WTC11 (cell line): ENCODE measurements around the gene RBM39. TPM values are rescaled to one million over a fixed set of nuclear protein-coding genes. Genes with fewer than 3 reads are reported as not detected.

Experiments used
- ATAC-seq: fragments of 200-7000 bp; cut with Tn5 transposase; 2 replicates; pipeline ENCODE4 v1.10.0; 2021; ENCODE audit warnings: mild to moderate bottlenecking, moderate library complexity
- CTCF ChIA-PET: fragments of 300-600 bp; sonication (Branson Sonifier 250); formaldehyde crosslinking; loops from one replicate; lab custom pipeline; 2021; ENCODE audit warnings: antibody characterized with exemption; lab: Charles Lee
- POLR2A ChIA-PET: fragments of 350-600 bp; sonication (Branson Sonifier 250); formaldehyde crosslinking; loops from one replicate; lab custom pipeline; 2021; ENCODE audit warnings: antibody characterized with exemption; lab: Charles Lee
- DNase-seq: peaks from one replicate; pipeline ENCODE4 v3.0.0; 2021; ENCODE audit warnings: low spot score
- H3K27ac Mint-ChIP-seq: 2 replicates; pipeline ENCODE4 v1.8.0; 2021; ENCODE audit warnings: mixed read lengths
- H3K27me3 Mint-ChIP-seq: 2 replicates; pipeline ENCODE4 v1.8.0; 2021; ENCODE audit warnings: low read depth, mild to moderate bottlenecking, moderate library complexity, mixed read lengths
- H3K36me3 Mint-ChIP-seq: 2 replicates; pipeline ENCODE4 v1.8.0; 2021; ENCODE audit warnings: mixed read lengths
- H3K4me1 Mint-ChIP-seq: 2 replicates; pipeline ENCODE4 v1.8.0; 2022; ENCODE audit warnings: mixed read lengths
- H3K4me3 Mint-ChIP-seq: 2 replicates; pipeline ENCODE4 v1.8.0; 2021; ENCODE audit warnings: mild to moderate bottlenecking, moderate library complexity, mixed read lengths
- H3K9me3 Mint-ChIP-seq: 2 replicates; pipeline ENCODE4 v1.8.0; 2021; ENCODE audit warnings: mixed read lengths
- ATF1 ChIP-seq: sonication (generic); formaldehyde crosslinking; IDR thresholded peaks from 2 replicates; pipeline ENCODE4 v1.8.1; 2023; ENCODE audit warnings: mild to moderate bottlenecking, moderate library complexity, missing genetic modification reagents
- CREB1 ChIP-seq: sonication (generic); formaldehyde crosslinking; IDR thresholded peaks from 2 replicates; pipeline ENCODE4 v1.8.0; 2023; ENCODE audit warnings: mild to moderate bottlenecking, missing genetic modification reagents
- ETV6 ChIP-seq: sonication (generic); formaldehyde crosslinking; IDR thresholded peaks from 2 replicates; pipeline ENCODE4 v1.8.1; 2022; ENCODE audit warnings: mild to moderate bottlenecking, missing genetic modification reagents
- IRF2 ChIP-seq: sonication (generic); formaldehyde crosslinking; IDR thresholded peaks from 2 replicates; pipeline ENCODE4 v1.8.0; 2022; ENCODE audit warnings: low read depth, missing genetic modification reagents, borderline replicate concordance
- JUN ChIP-seq: sonication (generic); formaldehyde crosslinking; IDR thresholded peaks from 2 replicates; pipeline ENCODE4 v1.8.0; 2023; ENCODE audit warnings: mild to moderate bottlenecking, missing genetic modification reagents
- NFE2L1 ChIP-seq: sonication (generic); formaldehyde crosslinking; IDR thresholded peaks from 2 replicates; pipeline ENCODE4 v1.8.1; 2023; ENCODE audit warnings: missing genetic modification reagents
- NFYB ChIP-seq: sonication (generic); formaldehyde crosslinking; conservative IDR thresholded peaks from 2 replicates; pipeline ENCODE4 v1.8.0; 2022; ENCODE audit warnings: low read depth, missing genetic modification reagents
- OVOL2 ChIP-seq: fragments of 250-450 bp; sonication (Bioruptor Pico); IDR thresholded peaks from 2 replicates; pipeline ENCODE4 v1.9.0; 2021; ENCODE audit warnings: mild to moderate bottlenecking, borderline replicate concordance
- SMAD4 ChIP-seq: sonication (generic); formaldehyde crosslinking; IDR thresholded peaks from 2 replicates; pipeline ENCODE4 v1.8.0; 2022; ENCODE audit warnings: mild to moderate bottlenecking, missing genetic modification reagents
- TEAD1 ChIP-seq: sonication (generic); formaldehyde crosslinking; IDR thresholded peaks from 2 replicates; pipeline ENCODE4 v1.8.0; 2022; ENCODE audit warnings: mild to moderate bottlenecking, missing genetic modification reagents
- TP53 ChIP-seq: sonication (generic); formaldehyde crosslinking; IDR thresholded peaks from 2 replicates; pipeline ENCODE4 v1.8.1; 2023; ENCODE audit warnings: mild to moderate bottlenecking, missing genetic modification reagents
- ZBTB21 ChIP-seq: sonication (generic); formaldehyde crosslinking; IDR thresholded peaks from 2 replicates; pipeline ENCODE4 v1.8.1; 2023; ENCODE audit warnings: mild to moderate bottlenecking, missing genetic modification reagents, borderline replicate concordance
- ZMAT4 ChIP-seq: fragments of 250-450 bp; sonication (Bioruptor Pico); IDR thresholded peaks from 2 replicates; pipeline ENCODE4 v1.9.0; 2021; ENCODE audit warnings: mild to moderate bottlenecking
- ZNF219 ChIP-seq: sonication (generic); formaldehyde crosslinking; IDR thresholded peaks from 2 replicates; pipeline ENCODE4 v1.8.0; 2023; ENCODE audit warnings: missing genetic modification reagents, mild to moderate bottlenecking, borderline replicate concordance
- ZNF263 ChIP-seq: sonication (generic); formaldehyde crosslinking; IDR thresholded peaks from 2 replicates; pipeline ENCODE4 v1.8.1; 2022; ENCODE audit warnings: low read depth, mild to moderate bottlenecking, moderate library complexity, missing genetic modification reagents
- ZNF396 ChIP-seq: fragments of 250-450 bp; sonication (Bioruptor Pico); IDR thresholded peaks from 2 replicates; pipeline ENCODE4 v1.8.0; 2021; ENCODE audit warnings: mild to moderate bottlenecking, moderate library complexity, borderline replicate concordance
- ZNF423 ChIP-seq: fragments of 250-450 bp; sonication (Bioruptor Pico); IDR thresholded peaks from 2 replicates; pipeline ENCODE4 v2.1.2; 2022; ENCODE audit warnings: mild to moderate bottlenecking, moderate library complexity
- ZNF532 ChIP-seq: fragments of 250-450 bp; sonication (Bioruptor Pico); IDR thresholded peaks from 2 replicates; pipeline ENCODE4 v1.9.0; 2021; ENCODE audit warnings: mild to moderate bottlenecking, borderline replicate concordance
- total RNA-seq: library from RNA; stranded (reverse); gene quantifications from 3 replicates; pipeline ENCODE4 v1.2.3, GENCODE V29; 2021
- TF ChIP-seq, protein P1 (sequence below): fragments of 250-450 bp; sonication (Bioruptor Pico); conservative IDR thresholded peaks from 2 replicates; pipeline ENCODE4 v1.9.0; 2021; ENCODE audit warnings: mild to moderate bottlenecking
- TF ChIP-seq, protein P2 (sequence below): fragments of 250-450 bp; sonication (Bioruptor Pico); IDR thresholded peaks from 2 replicates; pipeline ENCODE4 v2.1.2; 2022; ENCODE audit warnings: mild to moderate bottlenecking, moderate library complexity
- TF ChIP-seq, protein P3 (sequence below): fragments of 250-450 bp; sonication (Bioruptor Pico); IDR thresholded peaks from 2 replicates; pipeline ENCODE4 v1.8.0; 2021; ENCODE audit warnings: mild to moderate bottlenecking
- TF ChIP-seq, protein P4 (sequence below): sonication (generic); formaldehyde crosslinking; conservative IDR thresholded peaks from 2 replicates; pipeline ENCODE4 v1.8.1; 2023; ENCODE audit warnings: mild to moderate bottlenecking, low read depth, missing genetic modification reagents, moderate library complexity

RBM39 gene
- total RNA-seq, 1 experiment from 2014 or later = 231 TPM

GRCh38 chr20:35699127-35699956 lies 42.7 kb downstream of the RBM39 start, which contains the start of the genes NFS1 and ROMO1:
NFS1 (minus strand) TSS chr20:35699352; CDS start chr20:35699288, 64 bp downstream.
ROMO1 (plus strand) TSS chr20:35699405; CDS start chr20:35699633, 228 bp downstream.
- Mint-ChIP-seq H3K27ac (peak within 1 kb of the TSS; percentile 96), H3K4me3 (peak within 1 kb of the TSS; percentile 93), H3K9me3 (no peaks in the 10 kb centered on the region), H3K36me3 (peaks cover 27% of the 10 kb centered on the region), H3K27me3 (no peaks in the 10 kb centered on the region), H3K4me1 (peaks cover 19% of the 10 kb centered on the region)
- CTCF ChIA-PET = interaction anchor here (0.6 to 1.5 kb wide), 4 partner anchors 20 to 874 kb away, joined by 3 to 5 read pairs (median 3); partner anchors contain the start of genes RBM39 and TGIF2
- POLR2A ChIA-PET = interaction anchor here (0.9 to 1.7 kb wide), 6 partner anchors 43 to 255 kb away, joined by 3 to 6 read pairs (median 4); partner anchors contain the start of genes ERGIC3, RBM39, SCAND1 and SPAG4
- DNase-seq (peak; percentile 85), ATAC-seq (peak; percentile 86)
- TF ChIP-seq ZNF423 (CRISPR knock-in tag) (no peak), ZNF219 (CRISPR knock-in tag) (no peak), JUN (CRISPR knock-in tag) (0 out of 2 replicates have a peak, but pooled peaks have one; percentile 8), ZNF263 (no peak), SMAD4 (CRISPR knock-in tag) (no peak; the same call in 1 of the 2 replicates), ZNF532 (CRISPR knock-in tag) (no peak), TP53 (CRISPR knock-in tag) (peak; percentile 87), CREB1 (CRISPR knock-in tag) (no peak), OVOL2 (no peak), IRF2 (CRISPR knock-in tag) (no peak), ATF1 (CRISPR knock-in tag) (no peak), NFYB (no peak), TEAD1 (CRISPR knock-in tag) (no peak), ETV6 (peak; percentile 87; the same call in 1 of the 2 replicates), ZMAT4 (CRISPR knock-in tag) (no peak), ZNF396 (no peak), ZBTB21 (peak; percentile 90), NFE2L1 (CRISPR knock-in tag) (peak; percentile 74; the same call in 1 of the 2 replicates)
- TF ChIP-seq, protein P1, sequence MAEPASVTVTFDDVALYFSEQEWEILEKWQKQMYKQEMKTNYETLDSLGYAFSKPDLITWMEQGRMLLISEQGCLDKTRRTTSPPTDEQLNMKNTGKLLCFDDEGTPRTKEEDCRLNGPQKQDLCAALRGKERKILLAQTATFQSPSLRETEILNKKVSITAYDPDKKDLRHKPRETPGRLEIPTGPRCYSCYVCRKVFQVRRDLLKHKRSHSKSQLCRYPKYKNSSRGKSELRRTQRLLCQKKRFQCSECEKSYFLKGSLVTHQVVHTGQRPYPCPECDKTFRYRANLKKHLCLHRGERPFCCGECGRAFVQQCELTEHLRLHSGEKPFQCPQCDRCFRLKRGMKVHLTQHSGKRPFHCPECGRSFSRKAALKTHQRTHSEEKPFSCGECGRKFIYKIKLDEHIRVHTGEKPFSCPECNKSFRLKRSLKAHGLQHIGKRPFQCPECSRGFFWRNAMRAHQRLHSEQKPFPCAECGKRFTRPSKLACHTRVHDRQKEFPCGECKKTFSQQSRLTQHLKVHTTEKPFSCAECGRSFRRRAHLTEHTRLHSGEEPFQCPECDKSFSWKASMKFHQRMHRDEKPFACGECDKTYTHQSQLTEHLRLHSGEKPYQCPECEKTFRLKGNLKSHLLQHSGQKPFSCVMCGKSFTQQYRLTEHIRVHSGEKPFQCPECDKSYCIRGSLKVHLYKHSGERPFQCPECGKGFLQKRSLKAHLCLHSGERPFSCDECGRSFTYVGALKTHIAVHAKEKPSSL (CRISPR knock-in tag) = no peak
- TF ChIP-seq, protein P2, sequence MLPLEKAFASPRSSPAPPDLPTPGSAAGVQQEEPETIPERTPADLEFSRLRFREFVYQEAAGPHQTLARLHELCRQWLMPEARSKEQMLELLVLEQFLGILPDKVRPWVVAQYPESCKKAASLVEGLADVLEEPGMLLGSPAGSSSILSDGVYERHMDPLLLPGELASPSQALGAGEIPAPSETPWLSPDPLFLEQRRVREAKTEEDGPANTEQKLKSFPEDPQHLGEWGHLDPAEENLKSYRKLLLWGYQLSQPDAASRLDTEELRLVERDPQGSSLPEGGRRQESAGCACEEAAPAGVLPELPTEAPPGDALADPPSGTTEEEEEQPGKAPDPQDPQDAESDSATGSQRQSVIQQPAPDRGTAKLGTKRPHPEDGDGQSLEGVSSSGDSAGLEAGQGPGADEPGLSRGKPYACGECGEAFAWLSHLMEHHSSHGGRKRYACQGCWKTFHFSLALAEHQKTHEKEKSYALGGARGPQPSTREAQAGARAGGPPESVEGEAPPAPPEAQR = no peak
- TF ChIP-seq, protein P3, sequence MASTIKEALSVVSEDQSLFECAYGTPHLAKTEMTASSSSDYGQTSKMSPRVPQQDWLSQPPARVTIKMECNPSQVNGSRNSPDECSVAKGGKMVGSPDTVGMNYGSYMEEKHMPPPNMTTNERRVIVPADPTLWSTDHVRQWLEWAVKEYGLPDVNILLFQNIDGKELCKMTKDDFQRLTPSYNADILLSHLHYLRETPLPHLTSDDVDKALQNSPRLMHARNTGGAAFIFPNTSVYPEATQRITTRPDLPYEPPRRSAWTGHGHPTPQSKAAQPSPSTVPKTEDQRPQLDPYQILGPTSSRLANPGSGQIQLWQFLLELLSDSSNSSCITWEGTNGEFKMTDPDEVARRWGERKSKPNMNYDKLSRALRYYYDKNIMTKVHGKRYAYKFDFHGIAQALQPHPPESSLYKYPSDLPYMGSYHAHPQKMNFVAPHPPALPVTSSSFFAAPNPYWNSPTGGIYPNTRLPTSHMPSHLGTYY (CRISPR knock-in tag) = no peak
- TF ChIP-seq, protein P4, sequence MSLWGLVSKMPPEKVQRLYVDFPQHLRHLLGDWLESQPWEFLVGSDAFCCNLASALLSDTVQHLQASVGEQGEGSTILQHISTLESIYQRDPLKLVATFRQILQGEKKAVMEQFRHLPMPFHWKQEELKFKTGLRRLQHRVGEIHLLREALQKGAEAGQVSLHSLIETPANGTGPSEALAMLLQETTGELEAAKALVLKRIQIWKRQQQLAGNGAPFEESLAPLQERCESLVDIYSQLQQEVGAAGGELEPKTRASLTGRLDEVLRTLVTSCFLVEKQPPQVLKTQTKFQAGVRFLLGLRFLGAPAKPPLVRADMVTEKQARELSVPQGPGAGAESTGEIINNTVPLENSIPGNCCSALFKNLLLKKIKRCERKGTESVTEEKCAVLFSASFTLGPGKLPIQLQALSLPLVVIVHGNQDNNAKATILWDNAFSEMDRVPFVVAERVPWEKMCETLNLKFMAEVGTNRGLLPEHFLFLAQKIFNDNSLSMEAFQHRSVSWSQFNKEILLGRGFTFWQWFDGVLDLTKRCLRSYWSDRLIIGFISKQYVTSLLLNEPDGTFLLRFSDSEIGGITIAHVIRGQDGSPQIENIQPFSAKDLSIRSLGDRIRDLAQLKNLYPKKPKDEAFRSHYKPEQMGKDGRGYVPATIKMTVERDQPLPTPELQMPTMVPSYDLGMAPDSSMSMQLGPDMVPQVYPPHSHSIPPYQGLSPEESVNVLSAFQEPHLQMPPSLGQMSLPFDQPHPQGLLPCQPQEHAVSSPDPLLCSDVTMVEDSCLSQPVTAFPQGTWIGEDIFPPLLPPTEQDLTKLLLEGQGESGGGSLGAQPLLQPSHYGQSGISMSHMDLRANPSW = 0 out of 2 replicates have a peak, but pooled peaks have one; percentile 48
